Measurements from ENCODE around the gene PYROXD2.

The PYROXD2 gene

DNA sequence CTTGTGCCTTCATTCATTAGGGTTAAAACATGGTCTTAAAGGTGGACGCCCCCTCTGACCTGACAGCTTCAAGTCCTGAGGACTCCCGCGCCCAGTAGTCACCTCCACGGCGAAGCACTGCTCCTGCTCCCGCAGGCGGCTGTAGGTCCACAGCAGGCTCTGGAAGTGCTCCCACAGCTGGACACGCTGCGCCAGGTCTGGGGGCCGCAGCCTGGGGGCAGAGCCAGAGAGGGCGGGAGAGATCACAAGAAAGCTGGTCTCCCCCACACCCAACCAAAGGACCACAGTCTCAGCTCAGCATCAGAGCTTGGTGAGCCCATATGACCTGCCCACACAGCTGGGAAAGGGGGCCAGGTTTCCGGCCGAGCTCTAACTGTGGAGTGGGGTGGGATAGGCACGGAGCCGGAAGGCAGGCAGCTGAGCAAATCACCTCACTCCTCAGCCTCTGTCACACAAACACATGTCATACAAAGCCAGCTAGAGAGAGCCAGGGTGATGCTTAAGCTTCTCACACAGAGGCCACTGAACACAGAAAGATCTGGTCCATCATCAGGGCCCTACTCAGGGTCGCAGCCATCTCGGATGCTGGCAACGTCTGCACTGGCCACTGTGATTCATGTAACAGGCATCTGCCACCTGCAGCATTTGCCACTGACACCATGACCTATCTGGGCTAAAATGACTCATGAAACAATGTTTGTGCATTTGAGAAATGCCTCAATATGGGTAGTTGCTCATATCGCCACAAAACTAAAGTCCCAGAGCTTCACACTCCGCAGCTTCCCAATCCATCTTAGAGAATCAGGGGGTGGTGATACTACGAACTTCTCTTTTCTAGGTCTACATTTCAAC lies 19.1 kb upstream of the PYROXD2 start:
- DNase-seq, result no peak

GRCh38 chr10:98433371-98433770 lies 18.4 kb upstream of the PYROXD2 start:
- no peak for DNase-seq

DNA sequence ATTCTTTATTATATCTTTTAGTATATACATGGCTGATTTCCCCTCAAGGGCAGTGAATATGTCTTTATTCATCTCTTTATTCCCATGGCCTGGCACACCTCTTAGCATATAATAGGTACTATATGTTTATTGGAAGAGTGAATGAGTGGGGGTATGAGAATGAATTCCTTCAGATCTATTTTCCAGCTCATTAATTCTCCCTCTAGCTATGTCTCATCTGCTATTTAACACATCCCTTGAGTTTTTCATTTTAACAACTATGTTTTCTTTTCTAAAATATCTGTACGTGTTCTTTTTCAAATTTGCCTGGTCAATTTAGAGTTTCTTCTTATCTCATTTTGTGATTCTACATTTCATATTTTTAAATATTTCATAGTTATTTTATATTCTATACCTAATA lies 17.3 kb upstream of the PYROXD2 start:
- no peak for DNase-seq

DNA sequence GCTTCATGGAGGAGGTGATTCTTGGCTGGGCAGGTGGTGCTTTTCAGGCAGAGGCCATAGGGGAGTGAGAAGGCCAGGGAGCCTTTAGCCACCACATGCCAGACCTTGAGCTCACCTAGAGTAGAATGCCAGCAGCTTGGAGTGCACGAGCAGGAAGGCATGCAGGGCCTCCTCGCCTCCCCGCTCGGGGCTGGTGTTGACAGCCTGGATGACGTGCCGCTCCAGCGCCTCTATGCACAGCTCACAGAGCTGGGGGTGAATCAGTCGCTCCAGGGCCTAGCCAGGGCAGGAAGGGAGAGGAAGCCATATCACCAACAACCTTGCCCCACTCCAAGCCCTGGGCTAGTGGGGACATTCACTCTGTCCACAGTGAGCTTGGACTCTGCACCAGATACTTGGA lies 16.0 kb upstream of the PYROXD2 start:
- no peak for DNase-seq

- no peak for DNase-seq
Observed at GRCh38 chr10:98430427-98430826, 15.4 kb upstream of the PYROXD2 start.

DNA sequence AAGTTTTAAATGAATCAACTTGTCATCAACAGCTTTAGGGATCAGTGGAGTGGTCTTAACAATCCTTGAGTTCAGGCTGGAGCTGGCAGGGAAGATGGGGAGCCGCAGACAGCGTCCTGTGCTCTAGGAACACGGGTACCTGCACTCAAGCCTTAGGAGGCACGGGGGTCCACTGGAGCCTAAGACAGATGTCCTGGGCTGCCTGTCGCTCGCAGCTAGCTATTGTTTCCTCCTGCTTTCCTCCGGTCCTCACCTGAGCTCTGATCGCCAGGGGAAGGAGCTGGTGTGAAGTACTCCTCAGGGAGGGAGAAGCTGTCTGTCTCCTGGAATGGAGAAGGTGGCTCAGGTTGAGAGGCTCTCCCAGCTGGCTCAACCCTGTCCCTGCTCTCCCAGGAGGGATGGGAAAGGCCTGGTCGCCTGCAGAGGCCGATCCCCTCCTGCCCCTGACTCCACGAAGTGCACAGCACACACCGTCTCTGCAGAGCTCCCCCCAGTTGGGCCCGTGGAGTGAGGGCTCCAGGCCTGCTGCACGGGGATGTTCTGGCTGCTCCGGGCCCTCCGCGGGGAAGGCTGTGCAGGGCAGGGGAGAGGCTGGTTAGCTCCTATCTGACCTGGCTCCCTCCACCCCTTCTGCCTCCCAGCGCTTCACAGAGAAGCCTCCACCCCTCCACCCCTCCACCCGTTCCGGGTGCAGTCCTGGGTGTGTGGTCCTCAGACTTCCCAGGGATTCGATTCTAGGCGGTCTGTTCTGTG lies 14.5 kb upstream of the PYROXD2 start:
- no peak for DNase-seq

GRCh38 chr10:98427011-98427515 lies 12.1 kb upstream of the PYROXD2 start:
- DNase-seq, result no peak

DNA sequence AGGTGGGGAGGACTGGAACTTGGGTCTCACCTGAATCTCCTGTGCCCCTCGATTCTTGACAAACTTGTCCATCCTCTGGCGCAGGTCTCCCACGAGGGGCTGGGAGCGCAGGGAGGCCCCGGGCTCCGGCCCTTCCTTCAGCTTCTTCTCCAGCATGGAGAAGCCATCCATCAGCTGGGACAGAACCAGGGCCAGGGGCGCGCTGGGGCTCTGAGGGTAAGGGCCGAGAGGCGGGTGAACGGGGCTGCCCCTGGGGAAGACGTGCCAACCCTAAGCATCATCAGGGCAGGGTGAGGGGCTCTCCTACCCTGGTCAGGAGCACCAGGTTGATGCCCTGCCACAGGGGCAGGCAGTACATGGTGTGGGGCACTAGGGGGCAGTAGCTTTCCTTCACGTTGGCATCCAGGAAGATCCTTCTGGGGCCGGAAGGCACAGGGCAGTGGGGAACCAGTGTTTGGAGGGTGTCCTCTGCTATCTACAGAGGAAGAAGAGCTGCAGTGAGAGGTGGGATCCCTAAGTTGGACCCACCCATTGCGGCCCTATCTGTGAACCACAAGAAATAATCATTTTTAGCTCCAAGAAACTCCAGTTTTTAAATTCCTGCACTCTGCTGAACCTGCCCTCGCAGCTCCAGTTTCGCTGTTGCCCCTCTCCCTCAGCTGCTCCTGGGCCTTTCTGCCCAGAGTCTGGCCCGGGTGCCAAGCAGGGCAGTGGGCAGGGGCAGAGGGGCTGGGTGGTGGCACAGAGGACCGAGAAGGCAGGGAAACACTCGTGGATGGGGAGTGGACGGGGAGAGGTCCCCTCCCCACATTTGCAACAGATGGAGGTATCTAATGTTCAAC lies 10.8 kb upstream of the PYROXD2 start:
- DNase-seq, result no peak

DNA sequence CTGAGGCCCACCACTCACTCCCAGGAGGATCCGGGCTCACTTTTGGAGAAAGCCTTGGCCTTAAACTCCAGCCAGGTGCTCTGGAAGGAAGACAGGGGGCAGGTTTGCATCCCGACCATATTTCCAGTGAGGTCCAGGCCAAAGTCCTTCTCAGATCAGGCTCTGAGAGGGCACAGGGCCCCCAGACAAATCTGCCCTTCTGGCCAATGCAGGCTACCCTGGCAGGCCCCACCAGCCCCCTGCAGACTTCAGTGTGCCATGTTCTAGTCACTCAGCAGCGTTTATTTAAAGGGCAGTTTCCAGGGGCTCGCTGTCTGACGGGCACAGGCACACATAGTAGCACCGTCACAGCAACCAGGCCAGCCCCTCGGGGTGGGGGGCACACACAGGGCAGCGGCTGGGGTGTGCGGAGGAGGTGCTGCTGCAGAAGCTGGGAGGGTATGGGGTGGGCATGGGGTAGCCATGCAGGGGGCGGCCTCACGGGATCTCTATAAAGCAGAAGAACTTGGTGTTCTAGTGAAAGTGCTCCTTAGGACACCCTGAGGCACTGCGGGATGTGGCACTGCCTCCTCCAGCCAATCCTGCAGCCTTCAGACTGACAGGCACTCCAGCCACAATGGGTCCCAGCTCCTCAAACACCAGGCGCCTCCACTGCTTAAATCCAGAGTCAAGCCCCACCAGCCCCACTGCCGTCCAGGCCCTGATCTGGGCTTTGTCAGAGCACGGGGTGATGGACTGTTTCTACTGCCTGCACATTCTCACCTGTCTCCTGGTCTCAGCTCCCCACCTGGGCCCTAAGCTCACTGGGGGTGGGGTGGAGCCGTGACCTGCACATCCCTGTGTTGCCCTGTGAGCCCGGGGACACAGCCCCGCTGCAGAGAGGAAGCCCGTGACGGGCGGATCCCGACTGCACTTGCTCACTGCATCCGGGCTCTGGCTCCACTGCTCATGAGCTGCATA lies 9.6 kb upstream of the PYROXD2 start:
- DNase-seq, result no peak

DNA sequence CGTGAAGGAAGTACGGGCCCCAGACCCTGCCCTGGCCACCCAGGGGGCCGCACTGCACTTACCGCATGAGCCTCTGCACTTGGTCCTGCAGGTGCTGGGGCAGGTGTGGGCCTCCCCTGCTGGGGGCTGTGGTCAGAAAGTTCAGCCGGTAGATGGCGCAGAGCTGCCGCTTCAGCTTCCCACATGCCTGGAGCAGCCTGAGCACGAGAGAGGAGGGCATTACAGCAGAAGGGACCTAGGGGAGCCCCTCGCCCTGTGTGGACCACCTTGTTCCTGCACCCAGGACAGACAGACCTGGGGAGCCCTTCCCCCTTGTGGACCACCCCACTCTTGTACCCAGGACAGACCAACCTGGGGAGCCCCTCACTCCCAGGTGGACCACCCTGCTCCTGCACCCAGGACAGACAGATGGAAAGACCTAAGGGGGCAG lies 8.7 kb upstream of the PYROXD2 start:
- peak; percentile 26 for DNase-seq

DNA sequence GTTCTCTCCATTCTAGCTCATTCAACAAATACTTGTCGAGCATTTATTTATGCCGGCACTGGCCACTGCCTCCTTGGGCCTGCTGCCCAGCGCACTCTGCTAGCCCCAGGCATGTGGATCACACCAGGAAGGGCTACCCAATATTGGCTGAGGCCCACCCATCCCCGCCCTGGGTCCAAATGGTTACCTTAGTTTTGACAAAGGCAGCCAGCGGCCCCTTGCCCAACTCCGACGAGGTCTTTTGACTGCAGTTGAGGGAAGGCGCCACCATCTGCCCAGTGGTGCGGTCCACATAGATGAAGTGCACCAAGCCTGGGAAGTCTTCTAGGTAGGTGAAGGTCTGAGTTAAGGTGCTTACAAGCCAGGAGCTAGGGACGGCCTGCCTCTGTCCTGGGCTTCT lies 7.2 kb upstream of the PYROXD2 start:
- DNase-seq, result no peak

- no peak for DNase-seq
Observed at GRCh38 chr10:98420786-98421185, 5.8 kb upstream of the PYROXD2 start.

- no peak for DNase-seq
Observed at GRCh38 chr10:98419469-98420261, 4.7 kb upstream of the PYROXD2 start.

- DNase-seq, result no peak
Observed at GRCh38 chr10:98418665-98419468, 3.9 kb upstream of the PYROXD2 start.

DNA sequence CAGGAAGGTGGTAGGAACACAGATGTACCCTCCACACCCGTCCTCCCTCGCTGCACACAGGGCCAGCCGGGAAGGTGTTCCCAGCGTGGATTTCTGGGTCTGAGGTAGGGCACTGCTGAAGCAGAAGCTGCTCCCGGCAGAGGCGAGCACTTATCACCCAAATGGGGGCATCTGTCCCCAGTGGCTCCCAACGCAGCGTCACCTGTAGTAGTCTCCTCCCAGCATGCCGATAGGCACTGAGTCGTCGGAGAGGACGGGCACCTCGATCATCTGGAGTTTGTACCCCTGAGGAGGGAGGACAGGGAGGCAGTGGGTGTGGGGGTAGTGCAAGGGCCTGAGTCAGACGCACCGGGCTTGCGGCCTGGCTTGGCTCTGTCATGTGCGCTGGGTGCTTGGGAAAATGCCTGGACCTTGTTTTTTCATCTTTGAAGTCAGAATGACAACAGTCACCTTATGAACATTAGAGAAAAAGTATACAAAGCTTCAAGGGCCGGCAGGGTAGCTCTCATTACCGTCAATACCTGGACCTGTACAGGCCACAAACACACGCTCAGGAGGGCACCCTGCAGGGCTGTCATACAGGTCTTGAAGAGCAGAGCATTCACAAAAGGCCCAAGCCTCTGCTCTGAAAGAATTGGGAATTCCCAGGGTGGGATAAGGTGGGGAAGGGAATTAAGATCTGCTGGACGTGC lies 3.1 kb upstream of the PYROXD2 start:
- DNase-seq, result no peak

GRCh38 chr10:98417481-98417959 lies 2.5 kb upstream of the PYROXD2 start:
- DNase-seq, result no peak

DNA sequence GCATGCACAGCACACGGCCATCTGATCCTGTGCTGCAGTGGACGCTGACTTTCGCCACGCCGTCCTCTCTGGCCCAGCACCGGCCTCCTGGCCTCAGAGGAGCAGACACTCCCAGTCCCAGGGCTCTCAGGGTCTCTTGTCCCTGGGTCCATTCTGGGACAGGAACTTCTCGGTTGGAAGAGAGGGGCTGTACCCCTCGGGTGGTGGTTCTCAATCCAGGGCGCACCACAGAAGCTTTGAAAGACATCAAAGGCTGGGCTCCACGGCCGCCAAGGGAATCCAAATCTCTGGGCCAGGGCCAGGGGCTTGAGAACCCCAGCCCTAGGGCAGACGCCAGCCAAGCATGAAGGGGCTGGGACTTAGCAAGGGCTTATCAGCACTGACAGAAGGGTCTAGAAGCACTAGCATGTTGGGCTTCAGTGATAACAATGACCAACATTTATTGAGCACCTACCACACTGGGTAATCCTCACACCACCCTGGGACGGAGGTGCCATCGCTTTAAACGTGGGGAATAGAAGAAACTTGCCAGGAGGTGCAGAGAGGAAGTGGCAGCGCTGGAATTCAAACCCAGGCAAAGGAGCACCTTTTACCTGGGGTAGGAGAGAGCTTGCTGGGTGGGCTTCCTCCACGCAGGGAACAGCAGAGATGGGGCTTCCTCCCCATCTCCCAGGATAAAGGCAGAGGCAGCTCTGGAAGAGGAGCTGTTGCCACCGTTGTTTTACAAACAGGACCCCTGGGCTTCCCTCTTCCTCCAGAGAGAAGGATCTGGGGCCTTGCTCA lies 1.8 kb upstream of the PYROXD2 start:
- DNase-seq, result no peak

DNA sequence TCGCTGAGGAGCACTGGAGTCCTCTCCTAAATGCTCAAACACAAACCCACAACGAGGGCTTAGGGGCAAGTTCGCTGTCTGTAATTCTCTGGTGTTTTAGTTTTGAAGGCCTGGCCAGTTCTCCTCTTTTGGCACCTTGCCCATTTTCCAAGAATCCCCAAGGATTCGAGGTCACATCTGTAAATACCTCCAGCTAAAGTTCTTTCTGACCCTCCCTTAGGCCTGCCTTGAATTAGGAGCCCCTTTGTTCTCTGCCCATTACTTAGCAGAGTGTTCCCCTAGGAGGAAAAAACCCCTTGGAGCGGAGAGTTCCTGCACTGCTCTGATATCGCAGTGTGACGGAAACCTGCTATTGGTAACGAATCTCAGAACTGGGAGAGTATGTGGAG lies 743 bp upstream of the PYROXD2 start:
- no peak for DNase-seq

DNA sequence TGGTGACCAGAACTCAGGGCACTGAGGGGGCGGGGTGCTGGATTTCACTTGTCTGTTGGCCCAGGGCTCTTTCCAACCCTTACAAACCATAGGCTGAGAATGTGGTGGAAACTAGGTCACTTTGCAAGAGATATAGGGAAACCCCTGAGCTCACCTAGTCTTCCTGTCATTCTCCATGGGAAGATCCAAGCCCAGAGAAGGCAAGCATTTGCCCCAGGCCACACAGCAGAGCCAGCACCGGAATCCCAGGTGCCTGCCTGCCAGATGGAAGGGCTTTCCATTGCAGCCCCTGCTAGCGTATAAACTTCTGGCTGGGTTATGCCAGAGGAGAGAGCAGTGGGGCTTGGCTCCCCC lies 427 bp downstream of the PYROXD2 start:
- no peak for DNase-seq

Measured in COR-L47 (cell line).